ENCODE results near the gene CHST10.
A peak's percentile ranks its signal among the peaks of the same experiment; 100 is the strongest.

The CHST10 gene

DNA sequence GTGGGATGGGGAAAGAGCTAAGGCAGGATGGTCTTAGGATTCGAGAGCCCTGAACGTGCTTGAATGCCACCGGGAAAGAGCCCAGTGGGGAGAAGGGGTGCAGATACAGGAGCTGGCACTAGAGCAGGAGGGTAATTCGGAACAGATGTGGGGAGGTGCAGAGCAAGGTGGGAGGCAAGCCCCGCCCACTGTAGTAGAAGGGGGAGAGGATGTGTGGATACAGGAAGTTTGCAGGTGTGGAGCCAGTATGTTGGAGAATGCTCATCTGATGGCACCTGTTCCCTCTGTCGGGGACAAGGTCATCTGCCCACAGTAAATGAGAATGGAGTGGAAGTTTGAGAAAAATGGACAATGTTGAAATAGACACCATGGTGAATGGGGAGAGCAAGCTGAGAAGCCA lies 28.8 kb downstream of the CHST10 start:
- TF ChIP-seq SP1 (IDR thresholded peaks at IDR 0.05), result no peak
- TF ChIP-seq TARDBP (IDR thresholded peaks at IDR 0.05), result no peak
- no peak for TF ChIP-seq LEF1 (IDR thresholded peaks at IDR 0.05; ENCODE audit: borderline replicate concordance)
- no peak for TF ChIP-seq ZNF384 (IDR thresholded peaks at IDR 0.05)
- TF ChIP-seq ELF4 (IDR thresholded peaks at IDR 0.05), result no peak
- TF ChIP-seq NFRKB (IDR thresholded peaks at IDR 0.05), result no peak
- no peak for TF ChIP-seq BHLHE40 (IDR thresholded peaks at IDR 0.05; ENCODE audit: borderline replicate concordance)
- TF ChIP-seq FOXA1 (IDR thresholded peaks at IDR 0.05), result no peak
- no peak for TF ChIP-seq CTBP1 (IDR thresholded peaks at IDR 0.05; ENCODE audit: borderline replicate concordance)
- no peak for TF ChIP-seq FOXM1 (IDR thresholded peaks at IDR 0.05; ENCODE audit: borderline replicate concordance)
- no peak for TF ChIP-seq ARNT (IDR thresholded peaks at IDR 0.05)
- TF ChIP-seq, protein P1, sequence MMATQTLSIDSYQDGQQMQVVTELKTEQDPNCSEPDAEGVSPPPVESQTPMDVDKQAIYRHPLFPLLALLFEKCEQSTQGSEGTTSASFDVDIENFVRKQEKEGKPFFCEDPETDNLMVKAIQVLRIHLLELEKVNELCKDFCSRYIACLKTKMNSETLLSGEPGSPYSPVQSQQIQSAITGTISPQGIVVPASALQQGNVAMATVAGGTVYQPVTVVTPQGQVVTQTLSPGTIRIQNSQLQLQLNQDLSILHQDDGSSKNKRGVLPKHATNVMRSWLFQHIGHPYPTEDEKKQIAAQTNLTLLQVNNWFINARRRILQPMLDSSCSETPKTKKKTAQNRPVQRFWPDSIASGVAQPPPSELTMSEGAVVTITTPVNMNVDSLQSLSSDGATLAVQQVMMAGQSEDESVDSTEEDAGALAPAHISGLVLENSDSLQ (IDR thresholded peaks at IDR 0.05), result no peak
- TF ChIP-seq SUZ12 (IDR thresholded peaks at IDR 0.05), result no peak
- TF ChIP-seq L3MBTL2 (conservative IDR thresholded peaks at IDR 0.05), result no peak
- TF ChIP-seq HDGF (IDR thresholded peaks at IDR 0.05; ENCODE audit: borderline replicate concordance), result no peak
- TF ChIP-seq FOXK2 (IDR thresholded peaks at IDR 0.05), result no peak
- ChIA-PET CTCF (interaction anchor here (2.0 to 6.5 kb wide), 2 partner anchors 8 to 125 kb away, joined by 7 to 28 read pairs; no protein-coding TSS in a partner anchor), POLR2A (no interaction called here)
- no peak for DNase-seq (ENCODE audit: extremely low spot score)

DNA sequence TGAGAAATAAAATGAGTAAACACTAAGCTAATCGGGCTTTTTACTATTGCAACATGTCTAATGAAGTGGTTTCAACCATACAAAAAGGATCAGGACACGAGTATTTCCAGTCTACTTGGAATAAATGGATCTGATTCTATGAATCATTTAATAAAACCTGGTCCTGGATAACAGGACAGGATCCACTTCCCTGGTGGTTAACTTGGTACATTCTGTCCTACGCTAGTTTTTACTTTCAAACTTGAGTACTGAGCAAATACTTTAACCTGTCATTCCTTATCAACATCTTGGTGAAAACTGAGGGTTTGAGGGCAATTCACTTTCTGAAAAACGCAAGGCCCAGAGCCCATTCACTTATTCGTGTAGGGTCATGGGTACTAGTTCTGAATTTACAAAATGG lies 33.5 kb downstream of the CHST10 start:
- CTCF ChIA-PET, result interaction anchor here (6.5 kb wide), 1 partner anchor 121 kb away, joined by 28 read pairs; no protein-coding TSS in a partner anchor
- TF ChIP-seq HDGF (IDR thresholded peaks at IDR 0.05; ENCODE audit: borderline replicate concordance) (no peak), ZNF384 (IDR thresholded peaks at IDR 0.05) (no peak), FOXK2 (IDR thresholded peaks at IDR 0.05) (no peak), LEF1 (IDR thresholded peaks at IDR 0.05; ENCODE audit: borderline replicate concordance) (no peak), CTBP1 (IDR thresholded peaks at IDR 0.05; ENCODE audit: borderline replicate concordance) (no peak), L3MBTL2 (conservative IDR thresholded peaks at IDR 0.05) (no peak), ELF4 (IDR thresholded peaks at IDR 0.05) (no peak), SUZ12 (IDR thresholded peaks at IDR 0.05) (no peak), BHLHE40 (IDR thresholded peaks at IDR 0.05; ENCODE audit: borderline replicate concordance) (no peak), FOXM1 (IDR thresholded peaks at IDR 0.05; ENCODE audit: borderline replicate concordance) (no peak), TARDBP (IDR thresholded peaks at IDR 0.05) (no peak), NFRKB (IDR thresholded peaks at IDR 0.05) (no peak), SP1 (IDR thresholded peaks at IDR 0.05) (no peak), FOXA1 (IDR thresholded peaks at IDR 0.05) (no peak)
- TF ChIP-seq, protein P1 (IDR thresholded peaks at IDR 0.05), result no peak
- no peak for DNase-seq (ENCODE audit: extremely low spot score)
- POLR2A ChIA-PET, result interaction anchor here (1.2 kb wide), 1 partner anchor 62 kb away, joined by 3 read pairs; no protein-coding TSS in a partner anchor

DNA sequence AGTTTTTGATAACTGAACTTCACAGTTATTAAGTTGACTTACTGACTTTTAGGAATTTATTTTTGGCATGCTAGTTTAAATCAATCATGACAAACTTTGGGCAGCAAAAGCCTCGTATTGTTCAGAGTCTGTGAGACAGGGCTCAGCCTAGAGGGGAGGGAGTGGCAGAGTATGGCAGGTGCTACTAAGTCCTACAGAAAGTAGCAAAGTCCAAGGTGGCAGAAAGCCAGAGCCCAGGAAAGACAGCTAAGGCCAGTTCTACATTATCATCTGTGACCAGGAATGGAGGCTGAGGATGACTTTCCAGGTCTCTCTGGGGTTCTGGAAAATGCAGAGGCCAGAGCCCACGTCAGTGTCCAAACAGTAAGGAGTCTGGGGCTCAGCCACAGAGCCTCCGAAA lies 34.2 kb downstream of the CHST10 start:
- ChIA-PET CTCF (interaction anchor here (6.5 kb wide), 1 partner anchor 120 kb away, joined by 28 read pairs; no protein-coding TSS in a partner anchor), POLR2A (interaction anchor here (1.2 kb wide), 1 partner anchor 62 kb away, joined by 3 read pairs; no protein-coding TSS in a partner anchor)
- TF ChIP-seq FOXM1 (IDR thresholded peaks at IDR 0.05; ENCODE audit: borderline replicate concordance), result no peak
- TF ChIP-seq L3MBTL2 (conservative IDR thresholded peaks at IDR 0.05), result no peak
- no peak for TF ChIP-seq FOXA1 (IDR thresholded peaks at IDR 0.05)
- TF ChIP-seq SUZ12 (IDR thresholded peaks at IDR 0.05), result no peak
- TF ChIP-seq ZNF384 (IDR thresholded peaks at IDR 0.05), result no peak
- TF ChIP-seq NFRKB (IDR thresholded peaks at IDR 0.05), result no peak
- TF ChIP-seq BHLHE40 (IDR thresholded peaks at IDR 0.05; ENCODE audit: borderline replicate concordance), result no peak
- TF ChIP-seq TARDBP (IDR thresholded peaks at IDR 0.05), result no peak
- TF ChIP-seq ARNT (IDR thresholded peaks at IDR 0.05), result no peak
- no peak for TF ChIP-seq ELF4 (IDR thresholded peaks at IDR 0.05)
- TF ChIP-seq, protein P1 (IDR thresholded peaks at IDR 0.05), result no peak
- TF ChIP-seq FOXK2 (IDR thresholded peaks at IDR 0.05), result no peak
- no peak for TF ChIP-seq SP1 (IDR thresholded peaks at IDR 0.05)
- TF ChIP-seq HDGF (IDR thresholded peaks at IDR 0.05; ENCODE audit: borderline replicate concordance), result no peak
- TF ChIP-seq LEF1 (IDR thresholded peaks at IDR 0.05; ENCODE audit: borderline replicate concordance), result no peak
- no peak for TF ChIP-seq CTBP1 (IDR thresholded peaks at IDR 0.05; ENCODE audit: borderline replicate concordance)
- no peak for DNase-seq (ENCODE audit: extremely low spot score)

DNA sequence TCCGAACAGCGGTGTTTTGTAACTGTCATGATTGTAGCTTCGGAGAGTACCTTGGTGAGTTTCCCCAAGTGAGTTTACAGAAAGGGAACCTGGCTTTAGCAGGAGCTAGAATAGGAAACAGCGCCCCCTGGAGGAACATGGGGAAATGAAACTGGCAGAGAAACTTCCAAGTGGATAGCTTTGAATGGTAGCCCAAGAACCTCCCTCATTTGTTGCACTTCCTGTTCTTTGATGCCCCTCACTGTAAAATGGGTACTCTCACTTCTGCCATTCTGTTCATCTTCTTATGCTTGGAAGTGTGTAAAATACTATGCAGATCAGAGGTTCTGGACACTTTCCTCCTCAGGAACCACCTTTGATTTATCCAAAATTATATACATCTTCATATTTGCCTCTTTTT lies 36.2 kb downstream of the CHST10 start:
- TF ChIP-seq L3MBTL2 (conservative IDR thresholded peaks at IDR 0.05) (no peak), SP1 (IDR thresholded peaks at IDR 0.05) (no peak), CTBP1 (IDR thresholded peaks at IDR 0.05; ENCODE audit: borderline replicate concordance) (no peak), FOXA1 (IDR thresholded peaks at IDR 0.05) (no peak), ARNT (IDR thresholded peaks at IDR 0.05) (no peak), LEF1 (IDR thresholded peaks at IDR 0.05; ENCODE audit: borderline replicate concordance) (no peak), FOXM1 (IDR thresholded peaks at IDR 0.05; ENCODE audit: borderline replicate concordance) (no peak), BHLHE40 (IDR thresholded peaks at IDR 0.05; ENCODE audit: borderline replicate concordance) (no peak), FOXK2 (IDR thresholded peaks at IDR 0.05) (no peak), TARDBP (IDR thresholded peaks at IDR 0.05) (no peak), ELF4 (IDR thresholded peaks at IDR 0.05) (no peak), HDGF (IDR thresholded peaks at IDR 0.05; ENCODE audit: borderline replicate concordance) (no peak)
- TF ChIP-seq, protein P1 (IDR thresholded peaks at IDR 0.05), result no peak
- POLR2A ChIA-PET, result interaction anchor here (1.7 kb wide), 1 partner anchor 119 kb away, joined by 8 read pairs; no protein-coding TSS in a partner anchor
- CTCF ChIA-PET, result interaction anchor here (0.6 to 3.2 kb wide), 21 partner anchors 8 to 1208 kb away, joined by 3 to 109 read pairs (median 5); partner anchors contain the start of genes CHST10 and LONRF2
- peak; percentile 73 for DNase-seq (ENCODE audit: extremely low spot score)

DNA sequence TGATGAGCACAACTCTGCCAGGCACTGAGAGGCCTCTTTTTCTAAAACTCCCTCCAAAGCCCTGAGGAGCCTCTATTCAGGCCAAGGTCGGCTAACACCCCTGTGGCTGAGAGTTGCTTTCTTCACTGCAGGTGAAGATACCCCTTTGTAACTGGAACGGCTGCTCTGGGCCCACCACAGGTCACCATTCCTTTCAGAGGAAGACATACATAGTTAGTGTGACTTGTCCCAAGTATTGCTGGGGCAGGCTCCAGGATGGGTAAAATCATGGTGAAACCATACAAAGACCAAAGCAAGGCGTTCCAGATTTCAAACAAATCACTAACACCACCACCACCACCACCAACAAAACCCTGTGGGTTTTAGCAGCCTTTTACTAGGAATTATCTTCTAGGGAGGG lies 36.8 kb downstream of the CHST10 start:
- no peak for DNase-seq (ENCODE audit: extremely low spot score)
- no peak for TF ChIP-seq ZNF384 (IDR thresholded peaks at IDR 0.05)
- TF ChIP-seq SP1 (IDR thresholded peaks at IDR 0.05), result no peak
- no peak for TF ChIP-seq BHLHE40 (IDR thresholded peaks at IDR 0.05; ENCODE audit: borderline replicate concordance)
- TF ChIP-seq L3MBTL2 (conservative IDR thresholded peaks at IDR 0.05), result no peak
- no peak for TF ChIP-seq NFRKB (IDR thresholded peaks at IDR 0.05)
- TF ChIP-seq LEF1 (IDR thresholded peaks at IDR 0.05; ENCODE audit: borderline replicate concordance), result no peak
- no peak for TF ChIP-seq SUZ12 (IDR thresholded peaks at IDR 0.05)
- no peak for TF ChIP-seq FOXM1 (IDR thresholded peaks at IDR 0.05; ENCODE audit: borderline replicate concordance)
- no peak for TF ChIP-seq ELF4 (IDR thresholded peaks at IDR 0.05)
- TF ChIP-seq CTBP1 (IDR thresholded peaks at IDR 0.05; ENCODE audit: borderline replicate concordance), result no peak
- no peak for TF ChIP-seq ARNT (IDR thresholded peaks at IDR 0.05)
- TF ChIP-seq FOXA1 (IDR thresholded peaks at IDR 0.05), result no peak
- TF ChIP-seq, protein P1 (IDR thresholded peaks at IDR 0.05), result no peak
- no peak for TF ChIP-seq HDGF (IDR thresholded peaks at IDR 0.05; ENCODE audit: borderline replicate concordance)
- TF ChIP-seq TARDBP (IDR thresholded peaks at IDR 0.05), result no peak
- no peak for TF ChIP-seq FOXK2 (IDR thresholded peaks at IDR 0.05)
- POLR2A ChIA-PET, result interaction anchor here (0.5 to 1.7 kb wide), 2 partner anchors 118 to 1735 kb away, joined by 3 to 8 read pairs; no protein-coding TSS in a partner anchor
- CTCF ChIA-PET, result interaction anchor here (0.9 to 3.2 kb wide), 19 partner anchors 8 to 132 kb away, joined by 3 to 109 read pairs (median 5); partner anchors contain the start of genes CHST10 and LONRF2

Measured in HEK293T (cell line).